Measurements from ENCODE around the gene SPINK6. TPM values are rescaled to one million over a fixed set of nuclear protein-coding genes. Genes with fewer than 3 reads are reported as not detected.

The SPINK6 gene, protein sequence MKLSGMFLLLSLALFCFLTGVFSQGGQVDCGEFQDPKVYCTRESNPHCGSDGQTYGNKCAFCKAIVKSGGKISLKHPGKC
- total RNA-seq, result not detected in 2 replicates

DNA sequence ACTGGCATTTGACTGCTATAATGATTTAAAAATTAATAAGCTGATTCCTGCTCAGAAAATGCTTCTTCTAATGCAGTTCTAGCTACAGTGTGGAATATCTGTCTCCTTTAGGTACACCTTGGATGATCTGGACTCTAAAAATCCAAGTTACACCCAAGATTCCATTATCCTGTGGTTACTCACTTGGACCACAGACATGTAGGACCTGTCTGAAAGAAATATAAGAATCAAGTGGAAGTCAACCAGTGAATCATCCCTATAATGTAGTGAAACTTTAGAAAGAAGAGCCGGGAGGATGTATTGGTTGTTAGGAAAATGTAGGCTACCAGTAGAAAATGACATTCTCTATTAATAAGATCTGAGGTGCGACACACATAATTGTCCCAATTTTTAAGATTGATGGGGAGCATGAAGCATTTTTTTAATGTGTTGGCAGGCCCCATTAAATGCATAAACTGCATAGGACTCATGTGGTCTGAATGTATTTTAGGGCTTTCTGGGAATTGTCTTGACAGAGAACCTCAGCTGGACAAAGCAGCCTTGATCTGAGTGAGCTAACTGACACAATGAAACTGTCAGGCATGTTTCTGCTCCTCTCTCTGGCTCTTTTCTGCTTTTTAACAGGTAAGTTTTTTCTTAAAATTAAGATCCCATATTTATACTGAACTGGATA is at the start of gene SPINK6:
TSS of gene SPINK6 (plus strand) at position 512 of the 673 bp plus-strand sequence. CDS start at position 567, 55 bp downstream.
- H3K4me3 ChIP-seq (ENCODE audit: low read depth, low read length), result no peak within 1 kb of the TSS
- no peak for FAIRE-seq

DNA sequence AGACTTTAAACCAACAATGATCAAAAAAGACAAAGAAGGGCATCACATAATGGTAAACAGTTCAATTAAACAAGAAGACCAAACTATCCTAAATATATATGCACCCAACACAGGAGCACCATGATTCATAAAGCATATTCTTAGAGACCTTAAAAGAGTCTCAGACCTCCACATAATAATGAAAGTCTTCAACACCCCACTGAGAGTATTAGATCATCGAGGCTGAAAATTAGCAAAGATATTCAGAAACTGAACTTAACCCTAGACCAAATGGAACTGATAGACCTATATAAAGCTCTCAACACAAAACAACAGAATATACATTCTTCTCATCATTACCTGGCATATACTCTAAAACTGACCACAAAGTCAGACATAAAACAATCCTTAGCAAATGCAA is 46.2 kb upstream of the SPINK6 start:
- Histone ChIP-seq H3K36me3 (ENCODE audit: control insufficient read depth, insufficient read depth, low read length) (no peaks in the 10 kb centered on the region), H3K4me3 (ENCODE audit: low read depth, low read length) (no peak overlapping the region), H3K27me3 (ENCODE audit: control insufficient read depth, insufficient read depth, low read length) (no peaks in the 10 kb centered on the region)
- FAIRE-seq, result no peak
- TF ChIP-seq, protein P1, sequence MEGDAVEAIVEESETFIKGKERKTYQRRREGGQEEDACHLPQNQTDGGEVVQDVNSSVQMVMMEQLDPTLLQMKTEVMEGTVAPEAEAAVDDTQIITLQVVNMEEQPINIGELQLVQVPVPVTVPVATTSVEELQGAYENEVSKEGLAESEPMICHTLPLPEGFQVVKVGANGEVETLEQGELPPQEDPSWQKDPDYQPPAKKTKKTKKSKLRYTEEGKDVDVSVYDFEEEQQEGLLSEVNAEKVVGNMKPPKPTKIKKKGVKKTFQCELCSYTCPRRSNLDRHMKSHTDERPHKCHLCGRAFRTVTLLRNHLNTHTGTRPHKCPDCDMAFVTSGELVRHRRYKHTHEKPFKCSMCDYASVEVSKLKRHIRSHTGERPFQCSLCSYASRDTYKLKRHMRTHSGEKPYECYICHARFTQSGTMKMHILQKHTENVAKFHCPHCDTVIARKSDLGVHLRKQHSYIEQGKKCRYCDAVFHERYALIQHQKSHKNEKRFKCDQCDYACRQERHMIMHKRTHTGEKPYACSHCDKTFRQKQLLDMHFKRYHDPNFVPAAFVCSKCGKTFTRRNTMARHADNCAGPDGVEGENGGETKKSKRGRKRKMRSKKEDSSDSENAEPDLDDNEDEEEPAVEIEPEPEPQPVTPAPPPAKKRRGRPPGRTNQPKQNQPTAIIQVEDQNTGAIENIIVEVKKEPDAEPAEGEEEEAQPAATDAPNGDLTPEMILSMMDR (IDR thresholded peaks at IDR 0.05; ENCODE audit: insufficient read depth, low read length, severe bottlenecking), result no peak
- no peak for DNase-seq (ENCODE audit: low read depth)

More for the DNA sequence above, at the start of gene SPINK6:
- DNase-seq (ENCODE audit: low read depth), result peak; percentile 92
- no peaks in the 10 kb centered on the region for H3K36me3 ChIP-seq (ENCODE audit: control insufficient read depth, insufficient read depth, low read length)
- TF ChIP-seq, protein P1 (IDR thresholded peaks at IDR 0.05; ENCODE audit: insufficient read depth, low read length, severe bottlenecking), result no peak
- H3K27me3 ChIP-seq (ENCODE audit: control insufficient read depth, insufficient read depth, low read length), result no peaks in the 10 kb centered on the region

DNA sequence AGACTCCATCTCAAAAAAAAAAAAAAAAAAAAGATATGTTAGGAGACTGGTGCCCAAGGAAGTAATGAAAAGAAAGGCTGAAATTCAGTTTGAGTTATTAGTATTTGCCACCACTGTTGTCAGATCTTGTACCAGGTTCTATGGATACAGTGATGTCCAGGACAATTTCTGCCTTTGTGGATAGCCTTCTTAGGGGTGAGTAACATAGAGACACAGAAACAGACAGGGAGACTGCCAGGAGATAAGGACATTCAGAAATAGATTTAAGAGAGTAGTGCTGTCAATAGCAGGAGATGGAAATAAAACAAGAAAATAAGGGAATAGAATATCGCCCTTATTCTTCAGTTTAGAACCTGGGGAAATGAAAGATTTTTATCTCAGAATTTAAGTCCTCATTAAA is 40.8 kb upstream of the SPINK6 start:
- H3K36me3 ChIP-seq (ENCODE audit: control insufficient read depth, insufficient read depth, low read length), result no peaks in the 10 kb centered on the region
- no peak for DNase-seq (ENCODE audit: low read depth)
- no peak overlapping the region for H3K4me3 ChIP-seq (ENCODE audit: low read depth, low read length)
- H3K27me3 ChIP-seq (ENCODE audit: control insufficient read depth, insufficient read depth, low read length), result no peaks in the 10 kb centered on the region
- TF ChIP-seq, protein P1 (IDR thresholded peaks at IDR 0.05; ENCODE audit: insufficient read depth, low read length, severe bottlenecking), result no peak
- no peak for FAIRE-seq

DNA sequence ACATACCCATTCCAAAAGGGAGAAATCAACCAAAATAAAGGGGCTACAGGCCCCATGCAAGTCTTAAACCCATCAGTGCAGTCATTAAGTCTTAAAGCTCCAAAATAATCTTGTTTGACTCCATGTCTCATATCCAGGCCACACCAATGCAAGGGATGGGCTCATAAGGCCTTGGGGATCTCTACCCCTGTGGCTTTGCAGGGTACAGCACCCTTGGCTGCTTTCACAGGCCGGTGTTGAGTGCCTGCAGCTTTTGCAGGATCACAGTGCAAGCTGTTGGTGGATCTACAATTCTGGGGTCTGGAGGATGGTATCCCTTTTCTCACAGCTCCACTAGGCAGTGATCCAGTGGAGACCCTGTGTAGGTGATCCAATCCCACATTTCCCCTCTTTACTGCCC is 39.5 kb upstream of the SPINK6 start:
- FAIRE-seq (no peak), DNase-seq (ENCODE audit: low read depth) (no peak)
- TF ChIP-seq, protein P1 (IDR thresholded peaks at IDR 0.05; ENCODE audit: insufficient read depth, low read length, severe bottlenecking), result no peak
- Histone ChIP-seq H3K27me3 (ENCODE audit: control insufficient read depth, insufficient read depth, low read length) (no peaks in the 10 kb centered on the region), H3K36me3 (ENCODE audit: control insufficient read depth, insufficient read depth, low read length) (no peaks in the 10 kb centered on the region), H3K4me3 (ENCODE audit: low read depth, low read length) (no peak overlapping the region)

DNA sequence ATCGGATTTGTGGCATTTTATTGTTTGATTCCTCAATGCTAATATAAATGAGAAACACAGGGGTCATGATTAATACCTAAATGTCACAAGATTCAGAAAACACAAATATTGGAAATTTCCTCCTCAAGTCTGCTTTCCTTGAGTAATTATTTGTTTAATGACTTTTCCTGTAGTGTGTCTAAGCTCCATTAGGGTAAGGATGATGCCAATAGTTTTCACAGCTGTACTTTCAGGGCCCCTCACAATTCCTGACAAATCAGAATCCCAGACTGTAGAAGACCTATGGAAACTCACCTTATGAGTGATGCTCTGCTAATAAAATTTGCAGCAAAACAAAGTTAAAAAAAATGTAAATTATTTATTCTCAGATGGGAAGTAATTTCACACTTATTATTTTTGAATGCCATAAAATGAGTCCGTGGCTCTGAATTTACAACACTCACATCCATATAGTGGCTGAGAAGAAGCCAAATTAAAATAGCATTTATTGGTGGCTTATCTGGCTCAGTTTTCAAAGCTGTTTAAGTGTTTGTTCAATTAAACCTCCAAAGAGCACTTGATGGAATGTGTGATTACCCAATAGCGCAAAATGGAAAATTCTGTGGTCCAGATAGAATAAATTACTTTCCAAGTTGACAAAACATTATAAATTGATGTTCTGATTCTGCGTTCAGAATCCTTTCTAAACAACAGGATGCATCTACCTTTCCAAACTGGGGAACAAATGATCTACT is 36.1 kb upstream of the SPINK6 start:
- Histone ChIP-seq H3K27me3 (ENCODE audit: control insufficient read depth, insufficient read depth, low read length) (no peaks in the 10 kb centered on the region), H3K4me3 (ENCODE audit: low read depth, low read length) (no peak overlapping the region), H3K36me3 (ENCODE audit: control insufficient read depth, insufficient read depth, low read length) (no peaks in the 10 kb centered on the region)
- TF ChIP-seq, protein P1 (IDR thresholded peaks at IDR 0.05; ENCODE audit: insufficient read depth, low read length, severe bottlenecking), result no peak
- no peak for DNase-seq (ENCODE audit: low read depth)
- FAIRE-seq, result no peak
